ENCODE results near the gene EQTN. TPM values are rescaled to one million over a fixed set of nuclear protein-coding genes. Genes with fewer than 3 reads are reported as not detected.

Gene EQTN
- total RNA-seq, 2 experiments from 2014 or later: not detected

Other genes starting within 250 kb of the EQTN start
- not detected for gene TEK, start 187.9 kb downstream of the EQTN start, total RNA-seq
- gene IFNK, start 227.1 kb upstream of the EQTN start, total RNA-seq: not detected
- under 1 TPM; 0.05 to 0.13 TPM for gene MOB3B, start 232.7 kb upstream of the EQTN start, total RNA-seq

Measured in activated CD4-positive, alpha-beta memory T cell treated with anti-CD3 and anti-CD28 coated beads, Interleukin-2, amount 10 ng/mL, durations not matched to agents 7 days and 5 days (primary cell).